ENCODE results near the gene FAM149A. TPM values are rescaled to one million over a fixed set of nuclear protein-coding genes. Genes with fewer than 3 reads are reported as not detected.

FAM149A gene
- polyA plus RNA-seq, 1 donor from 2014 or later, result 9.1 TPM

GRCh38 chr4:186116697-186117096, 12.2 kb downstream of the FAM149A start:
- Histone ChIP-seq H3K9ac (ENCODE audit: low read length) (no peak overlapping the region), H2AFZ (ENCODE audit: low read depth, low read length) (no peak overlapping the region), H3K4me2 (ENCODE audit: low read length) (no peak overlapping the region), H3K9me3 (ENCODE audit: low read length) (no peaks in the 10 kb centered on the region), H3K27ac (ENCODE audit: low read length) (no peak overlapping the region), H4K20me1 (ENCODE audit: insufficient read depth) (no peaks in the 10 kb centered on the region), H3K4me3 (ENCODE audit: low read length) (no peak overlapping the region), H3K36me3 (ENCODE audit: insufficient read depth, low read length) (no peaks in the 10 kb centered on the region), H3K79me2 (replicated peaks; ENCODE audit: insufficient read depth, low read length) (no peaks in the 10 kb centered on the region), H3K27me3 (ENCODE audit: insufficient read depth, low read depth, low read length) (no peaks in the 10 kb centered on the region), H3K9me2 (ENCODE audit: insufficient read depth, low read length) (no peaks in the 10 kb centered on the region), H3F3A (ENCODE audit: insufficient read depth, low read length, poor library complexity, severe bottlenecking) (no peaks in the 10 kb centered on the region)
- no peak for TF ChIP-seq MXI1 (conservative IDR thresholded peaks at IDR 0.05; ENCODE audit: poor library complexity, severe bottlenecking)
- no peak for TF ChIP-seq SMC3 (conservative IDR thresholded peaks at IDR 0.05; ENCODE audit: poor library complexity)
- no peak for TF ChIP-seq RAD21 (conservative IDR thresholded peaks at IDR 0.05)
- no peak for TF ChIP-seq REST (IDR thresholded peaks at IDR 0.05; ENCODE audit: borderline replicate concordance)
- no peak for TF ChIP-seq TAF1 (IDR thresholded peaks at IDR 0.05; ENCODE audit: low read depth)
- TF ChIP-seq EZH2 (IDR thresholded peaks at IDR 0.05; ENCODE audit: borderline replicate concordance, insufficient read depth, low read length, poor library complexity, severe bottlenecking), result no peak
- no peak for TF ChIP-seq POLR2AphosphoS5 (IDR thresholded peaks at IDR 0.05)
- TF ChIP-seq EP300 (conservative IDR thresholded peaks at IDR 0.05; ENCODE audit: poor library complexity, severe bottlenecking), result no peak
- TF ChIP-seq CTCF (IDR thresholded peaks at IDR 0.05; ENCODE audit: poor library complexity, severe bottlenecking), result no peak

GRCh38 chr4:186118582-186118981, 14.1 kb downstream of the FAM149A start:
- Histone ChIP-seq H2AFZ (ENCODE audit: low read depth, low read length) (no peak overlapping the region), H3K36me3 (ENCODE audit: insufficient read depth, low read length) (no peaks in the 10 kb centered on the region), H3K9me3 (ENCODE audit: low read length) (no peaks in the 10 kb centered on the region), H3K27me3 (ENCODE audit: insufficient read depth, low read depth, low read length) (no peaks in the 10 kb centered on the region), H3K9me2 (ENCODE audit: insufficient read depth, low read length) (no peaks in the 10 kb centered on the region), H3K79me2 (replicated peaks; ENCODE audit: insufficient read depth, low read length) (no peaks in the 10 kb centered on the region), H3K27ac (ENCODE audit: low read length) (no peak overlapping the region), H3K4me2 (ENCODE audit: low read length) (no peak overlapping the region), H4K20me1 (ENCODE audit: insufficient read depth) (no peaks in the 10 kb centered on the region), H3K9ac (ENCODE audit: low read length) (no peak overlapping the region), H3F3A (ENCODE audit: insufficient read depth, low read length, poor library complexity, severe bottlenecking) (no peaks in the 10 kb centered on the region), H3K4me3 (ENCODE audit: low read length) (no peak overlapping the region)
- TF ChIP-seq EZH2 (IDR thresholded peaks at IDR 0.05; ENCODE audit: borderline replicate concordance, insufficient read depth, low read length, poor library complexity, severe bottlenecking), result no peak
- no peak for TF ChIP-seq POLR2AphosphoS5 (IDR thresholded peaks at IDR 0.05)
- TF ChIP-seq MXI1 (conservative IDR thresholded peaks at IDR 0.05; ENCODE audit: poor library complexity, severe bottlenecking), result no peak
- TF ChIP-seq CTCF (IDR thresholded peaks at IDR 0.05; ENCODE audit: poor library complexity, severe bottlenecking), result no peak
- no peak for TF ChIP-seq SMC3 (conservative IDR thresholded peaks at IDR 0.05; ENCODE audit: poor library complexity)
- TF ChIP-seq EP300 (conservative IDR thresholded peaks at IDR 0.05; ENCODE audit: poor library complexity, severe bottlenecking), result no peak
- no peak for TF ChIP-seq RAD21 (conservative IDR thresholded peaks at IDR 0.05)
- TF ChIP-seq REST (IDR thresholded peaks at IDR 0.05; ENCODE audit: borderline replicate concordance), result no peak
- TF ChIP-seq TAF1 (IDR thresholded peaks at IDR 0.05; ENCODE audit: low read depth), result no peak
